HG03521 (cell line): ENCODE data around the gene CXXC1.
"Not testable (repeated sequence)": the region's sequence is repeated elsewhere in the genome, so short reads cannot be mapped to it uniquely, and the experiment has no call there.

Source experiments
- ATAC-seq: cut with Tn5 transposase; IDR thresholded peaks from one replicate; pipeline ENCODE4 v1.9.1; 2021; ENCODE audit warnings: mild to moderate bottlenecking, moderate library complexity; ENCODE audit not compliant: unreplicated experiment

CXXC1 gene

DNA sequence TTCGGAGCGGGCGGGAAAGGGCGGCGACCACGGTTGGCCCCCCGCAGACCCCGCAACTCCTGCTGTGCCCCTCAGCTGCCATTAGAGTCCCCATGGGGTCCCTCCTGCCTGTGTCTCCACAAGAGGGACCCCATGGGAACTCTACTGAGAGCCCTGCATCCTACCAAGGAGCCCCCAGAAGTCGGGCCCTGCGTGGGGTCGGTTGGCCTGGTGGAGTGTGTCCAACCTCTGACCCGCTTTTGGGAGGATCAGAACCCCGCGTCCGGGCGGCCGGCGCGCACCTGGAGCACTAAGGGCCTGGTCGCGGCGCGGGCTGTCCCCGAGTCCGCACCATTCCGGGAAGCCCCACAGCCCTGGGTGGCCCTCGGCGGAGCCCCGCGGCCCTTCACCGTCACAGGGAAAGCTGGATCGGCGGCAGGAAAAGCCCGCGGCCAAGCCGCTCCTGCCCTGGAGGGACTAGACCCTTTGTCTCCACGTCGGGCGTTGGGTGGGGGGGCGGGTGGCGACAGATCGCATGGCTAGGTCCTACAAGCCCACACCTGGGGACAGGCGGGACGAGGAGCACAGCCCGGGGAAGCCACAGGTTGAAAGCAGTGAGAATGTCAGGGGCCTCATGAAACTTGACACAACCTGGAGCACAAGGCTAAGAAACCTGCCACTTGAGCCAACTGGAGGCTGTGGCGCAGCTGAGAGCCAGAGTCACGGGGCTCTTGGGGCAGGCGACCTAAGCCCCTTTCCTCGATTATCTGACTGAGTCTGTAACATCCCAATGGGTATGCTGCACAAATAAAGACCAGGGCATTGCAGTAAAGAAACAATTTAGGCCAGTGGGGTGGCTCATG, 11.2 kb upstream of the CXXC1 start:
- ATAC-seq: no peak

DNA sequence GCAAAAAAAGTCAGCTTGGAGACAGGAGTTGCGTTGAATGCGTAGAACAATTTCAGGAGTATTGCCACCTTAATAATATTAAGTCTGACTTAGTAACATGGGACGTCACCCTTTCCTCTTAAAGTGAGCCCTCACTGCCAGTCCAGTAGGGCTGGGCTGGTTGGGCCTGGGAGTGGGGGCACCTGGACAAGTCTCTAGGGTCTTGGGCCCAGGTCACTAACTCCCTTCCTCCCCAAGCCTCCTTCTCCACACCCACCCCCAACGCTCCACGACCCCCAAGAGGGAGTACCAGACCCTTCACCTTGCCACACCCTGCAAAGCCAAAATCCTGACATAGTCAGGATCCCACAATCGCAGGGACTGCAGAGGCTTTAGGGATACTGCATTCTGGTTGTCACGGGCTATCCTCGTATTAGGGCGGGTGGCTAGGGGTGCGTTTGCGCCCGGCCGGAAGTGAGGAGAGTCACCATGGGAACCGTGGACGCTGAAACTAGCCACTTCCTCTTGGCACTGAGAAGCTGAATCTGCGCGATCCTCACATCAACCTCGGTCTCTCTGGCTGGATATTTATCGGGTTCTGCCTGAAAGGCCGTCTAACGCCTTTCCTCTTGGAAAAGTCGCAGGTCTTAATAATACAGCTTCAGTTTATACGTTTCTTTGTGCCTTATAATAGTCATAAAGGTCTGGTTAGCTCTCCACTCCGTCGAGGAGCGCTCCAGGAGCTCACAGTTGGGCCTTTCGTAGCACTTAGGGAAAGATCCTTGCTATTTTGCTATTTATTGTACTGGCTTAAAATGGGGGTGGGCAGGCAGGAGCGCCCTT, 10.3 kb upstream of the CXXC1 start:
- ATAC-seq: peak; percentile 100

DNA sequence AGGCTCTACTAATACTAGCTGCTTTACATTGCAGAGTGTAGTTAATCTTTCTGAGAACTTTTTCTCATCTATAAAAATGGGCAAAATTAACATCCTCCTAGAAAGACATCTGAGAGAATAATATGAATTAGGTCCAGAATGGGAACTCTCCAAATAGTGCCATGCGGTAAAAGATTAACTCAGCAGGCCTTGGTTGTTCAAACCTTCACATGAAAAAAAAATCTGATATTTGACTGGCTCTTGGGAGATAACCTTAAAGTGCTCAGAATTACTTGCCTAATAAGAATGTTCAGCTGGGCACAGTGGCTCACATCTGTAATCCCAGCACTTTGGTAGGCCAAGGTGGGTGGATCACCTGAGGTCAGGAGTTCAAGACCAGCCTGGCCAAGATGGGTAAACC, 5.5 kb upstream of the CXXC1 start:
- ATAC-seq: no peak

DNA sequence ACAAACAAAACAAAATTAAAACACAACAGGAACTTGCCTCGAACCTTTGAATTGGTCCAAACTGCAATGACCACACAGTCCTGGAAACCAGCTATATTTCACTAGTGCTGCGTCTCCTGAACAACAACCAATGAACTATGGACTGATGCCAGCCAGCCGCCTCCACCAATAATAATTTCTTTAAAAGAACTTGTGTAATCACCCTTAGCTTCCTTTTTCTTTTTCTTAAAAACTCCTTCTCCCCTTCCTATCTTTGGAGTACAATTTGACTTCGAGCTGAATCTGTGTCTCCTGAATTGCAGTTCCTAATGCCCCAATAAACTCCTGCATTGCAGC, 1.6 kb upstream of the CXXC1 start:
- ATAC-seq: no peak

DNA sequence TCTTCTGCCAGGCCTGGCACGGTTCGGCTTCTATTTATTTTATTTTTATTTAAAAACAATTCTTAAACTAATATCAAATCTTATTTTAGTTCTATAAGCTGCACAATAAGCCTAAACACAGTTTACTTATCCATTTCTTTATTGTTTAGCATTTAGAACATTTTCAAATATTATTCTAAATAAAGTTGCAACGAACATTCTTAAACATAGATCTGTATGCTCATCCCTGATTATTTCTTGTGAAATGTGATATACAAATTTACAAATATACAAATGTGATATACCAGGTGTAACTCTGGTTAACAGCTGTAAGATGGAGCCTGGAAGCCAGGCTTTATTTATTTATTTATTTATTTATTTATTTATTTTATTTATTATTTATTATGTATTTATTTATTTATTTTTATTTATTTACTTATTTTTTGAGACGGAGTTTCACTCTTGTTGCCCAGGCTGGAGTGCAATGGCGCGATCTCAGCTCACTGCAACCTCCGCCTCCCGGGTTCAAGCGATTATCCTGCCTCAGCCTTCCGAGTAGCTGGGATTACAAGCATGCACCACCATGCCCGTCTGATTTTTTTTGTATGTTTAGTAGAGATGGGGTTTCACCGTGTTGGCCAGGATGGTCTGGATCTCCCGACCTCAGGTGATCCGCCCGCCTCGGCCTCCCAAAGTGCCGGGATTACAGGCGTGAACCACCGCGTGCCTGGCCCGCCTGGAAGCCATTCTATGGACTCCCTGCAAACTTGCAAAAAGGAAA, 1.0 kb upstream of the CXXC1 start:
- not testable (repeated sequence) for ATAC-seq

DNA sequence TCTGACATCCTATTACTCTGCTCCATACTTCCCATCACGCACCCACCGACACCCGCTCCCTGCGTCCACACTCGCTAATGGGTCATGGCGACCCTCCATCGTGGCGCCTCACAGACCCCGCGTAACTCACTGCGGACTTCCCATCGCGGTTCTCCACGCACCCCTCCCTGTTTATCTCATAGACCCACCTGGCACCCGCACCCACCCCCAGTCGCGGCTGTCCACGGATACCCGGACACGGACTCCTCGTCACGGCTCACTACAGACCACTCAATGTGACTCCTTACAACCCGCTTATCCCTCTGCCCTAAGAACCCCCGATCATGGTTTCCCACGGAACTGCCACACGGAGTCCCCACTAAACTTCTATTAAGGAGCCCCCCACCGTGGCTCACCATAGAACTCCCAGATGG, 458 bp downstream of the CXXC1 start:
- ATAC-seq: no peak

DNA sequence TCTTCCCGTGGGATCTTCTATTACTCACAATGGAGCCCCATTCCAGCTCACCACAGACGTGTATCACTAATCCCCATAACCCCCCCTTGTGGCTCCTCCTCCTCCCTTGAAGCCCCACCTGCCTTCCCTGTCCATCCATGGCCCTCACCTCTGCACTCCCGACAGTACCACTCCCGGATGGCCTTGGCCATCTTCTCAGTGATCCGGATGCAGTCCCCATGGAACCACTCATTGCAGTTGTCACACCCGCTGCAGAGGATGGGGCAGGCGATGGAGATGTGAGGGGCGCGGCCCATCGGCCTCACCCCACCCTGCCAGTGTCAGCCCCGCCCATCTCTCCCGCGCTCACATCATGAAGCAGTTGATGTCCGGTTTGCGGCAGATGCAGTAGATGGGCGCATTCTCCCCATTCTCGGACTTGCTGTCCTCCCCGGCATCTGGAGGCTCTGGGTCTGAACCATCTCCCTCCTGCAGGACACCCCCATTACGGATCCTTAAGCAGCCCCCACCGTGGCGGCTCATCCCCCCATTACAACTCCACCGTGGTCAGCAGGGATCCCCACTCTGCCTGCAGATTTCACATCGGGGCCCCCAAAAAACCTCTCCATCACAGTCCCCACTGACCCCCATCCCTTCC, 983 bp downstream of the CXXC1 start:
- no peak for ATAC-seq

DNA sequence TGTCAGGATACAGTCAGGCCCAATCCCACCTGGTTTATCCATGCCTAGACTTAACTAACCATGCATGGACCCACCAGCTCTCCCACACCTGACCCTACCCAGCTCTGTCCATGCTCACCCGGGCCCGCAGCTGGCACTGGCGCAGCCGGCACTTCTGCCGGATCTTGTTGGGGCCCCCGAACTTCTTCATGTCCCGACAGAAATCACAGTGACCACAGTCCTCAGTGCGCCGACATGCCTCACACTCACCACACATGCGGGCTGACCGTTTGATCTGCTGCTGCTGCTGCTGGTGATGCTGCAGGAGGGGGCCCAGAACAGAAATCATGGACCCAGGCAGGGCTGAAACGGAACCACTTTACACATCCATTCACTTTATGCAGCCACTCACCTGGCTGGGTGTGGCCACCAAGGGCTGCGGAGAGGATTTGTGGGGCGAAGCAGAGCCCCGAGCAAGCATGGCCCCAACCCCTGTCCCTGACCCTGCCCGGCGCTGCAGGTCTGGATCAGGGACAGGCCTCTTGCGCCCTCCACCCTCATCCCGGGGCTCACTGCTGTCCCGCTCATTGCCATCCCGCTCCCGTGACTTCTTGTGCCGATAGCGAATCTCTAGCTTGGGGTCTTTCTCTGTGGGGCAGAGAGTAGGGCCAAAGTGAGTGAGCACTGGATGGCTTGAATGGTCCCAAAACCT, 1.7 kb downstream of the CXXC1 start:
- no peak for ATAC-seq

DNA sequence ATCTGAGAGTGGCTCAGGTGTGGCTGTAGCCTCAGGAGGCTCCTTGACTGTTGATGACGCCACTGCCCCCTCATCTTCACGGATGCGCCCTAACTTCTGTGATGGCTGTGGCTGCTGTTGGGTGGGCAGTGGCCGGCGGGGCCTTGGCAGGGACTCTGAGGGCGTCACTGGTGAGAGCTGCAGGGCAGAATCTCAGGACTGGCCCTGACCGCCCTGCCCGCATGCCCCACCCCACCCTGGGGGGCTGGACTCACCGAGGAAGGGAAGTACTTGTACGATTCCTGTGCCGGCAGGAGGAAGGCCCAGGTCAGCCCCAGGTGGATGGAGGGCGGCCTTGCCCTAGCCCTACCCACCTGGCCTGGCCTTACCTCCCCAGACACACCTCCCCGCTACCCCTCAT, 2.4 kb downstream of the CXXC1 start:
- no peak for ATAC-seq

DNA sequence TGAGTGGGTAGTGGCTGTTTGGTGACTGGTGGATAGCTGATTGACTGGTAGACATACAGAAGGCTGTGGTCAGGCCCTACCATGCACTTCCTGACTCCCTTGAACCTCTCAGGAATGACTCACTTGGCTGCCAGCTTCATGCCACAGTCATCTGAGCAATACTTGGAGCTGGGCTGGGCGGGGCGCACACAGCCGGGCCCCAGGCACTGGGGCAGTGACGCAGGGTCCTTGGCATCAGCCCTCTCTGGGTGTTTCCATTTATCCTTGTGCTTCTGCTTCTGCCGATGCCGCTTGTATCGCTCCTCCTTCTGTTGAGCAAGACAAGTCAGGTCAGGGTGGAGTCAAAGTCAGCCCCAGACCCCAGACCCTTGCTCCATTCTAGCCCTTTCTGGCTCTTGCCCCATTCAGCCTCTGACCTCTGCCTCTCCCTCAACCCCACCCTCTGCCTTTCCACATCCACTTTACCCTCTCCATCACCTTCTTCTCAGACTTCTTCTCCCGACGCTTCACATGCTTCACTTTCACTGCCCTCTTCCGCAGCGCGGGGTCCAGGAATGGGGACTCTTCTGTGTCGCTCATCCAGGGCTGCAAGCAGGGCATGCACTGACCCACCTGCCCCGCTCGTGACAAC, 3.1 kb downstream of the CXXC1 start:
- ATAC-seq: no peak

DNA sequence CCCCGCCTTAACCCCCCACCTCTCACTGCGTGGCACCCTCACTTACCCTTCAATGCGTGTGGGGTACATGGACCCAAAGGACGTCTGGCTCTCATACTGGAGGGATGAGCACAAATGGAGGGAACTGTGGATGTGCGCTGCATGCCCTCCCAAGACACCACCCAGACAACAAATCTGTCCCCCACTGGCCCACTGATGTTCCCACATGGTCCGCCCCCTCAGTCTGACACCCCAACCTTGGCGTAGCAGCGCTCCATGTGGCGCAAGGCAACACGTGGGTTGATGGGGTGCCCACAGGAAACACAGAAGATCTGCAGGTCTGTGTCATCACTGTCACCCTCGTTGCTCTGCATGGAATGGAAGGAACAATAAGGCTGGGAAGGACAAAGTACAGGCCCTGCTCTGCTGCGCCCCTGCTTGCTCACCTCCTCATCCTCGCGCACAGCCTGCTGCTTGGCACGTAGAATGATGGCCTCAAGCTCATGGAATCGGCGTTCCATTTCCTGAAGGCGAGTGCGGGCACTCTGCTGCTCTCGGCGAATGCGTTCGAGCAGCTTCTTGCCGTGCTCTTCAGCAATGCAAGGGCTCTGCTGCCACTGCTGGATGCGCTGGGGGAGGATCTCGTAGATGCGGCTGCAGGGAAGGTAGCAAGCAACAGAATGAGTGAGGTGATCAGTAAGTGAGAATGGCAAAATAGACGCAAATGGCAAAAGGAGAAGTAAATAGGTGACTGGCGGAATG, 3.9 kb downstream of the CXXC1 start:
- ATAC-seq: no peak

DNA sequence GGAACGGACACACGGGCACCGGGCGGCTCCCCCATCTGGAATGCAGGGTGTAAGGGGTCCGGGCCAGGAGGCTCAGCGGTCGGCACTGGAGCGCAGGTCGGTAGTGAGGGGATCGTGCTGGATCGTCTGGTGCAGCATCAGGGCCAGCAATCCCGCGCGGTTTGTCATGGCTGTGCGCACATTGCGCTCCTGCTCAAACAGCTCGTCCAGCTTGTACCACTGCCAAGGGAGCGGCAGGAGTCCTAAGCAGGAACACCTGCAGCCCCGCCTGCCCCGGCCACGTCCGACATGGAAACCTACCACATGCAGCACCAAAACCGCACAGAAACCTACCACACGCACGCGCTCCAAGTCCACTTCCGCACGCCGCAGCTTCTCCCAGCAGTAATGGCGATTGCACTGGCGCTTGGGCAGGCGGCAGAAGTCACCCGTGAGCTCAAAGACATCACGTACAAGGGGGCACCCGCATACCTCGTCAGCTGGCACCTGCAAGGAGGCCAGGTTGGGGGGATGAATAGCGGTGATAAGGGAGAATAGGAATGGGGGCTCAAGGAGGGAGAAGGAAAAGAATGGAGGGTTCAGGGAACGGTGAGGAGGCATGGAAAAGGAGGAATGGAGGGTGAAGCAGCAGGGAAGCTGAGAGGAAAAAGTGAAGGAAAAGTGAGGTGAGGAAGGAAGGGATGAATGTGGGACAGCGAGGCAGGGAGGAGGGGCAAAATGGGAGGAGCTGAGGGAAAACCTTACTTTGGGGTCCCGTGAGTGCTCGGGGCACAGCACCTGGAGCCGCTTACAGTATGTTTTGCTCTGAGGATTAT, 4.8 kb downstream of the CXXC1 start:
- no peak for ATAC-seq

DNA sequence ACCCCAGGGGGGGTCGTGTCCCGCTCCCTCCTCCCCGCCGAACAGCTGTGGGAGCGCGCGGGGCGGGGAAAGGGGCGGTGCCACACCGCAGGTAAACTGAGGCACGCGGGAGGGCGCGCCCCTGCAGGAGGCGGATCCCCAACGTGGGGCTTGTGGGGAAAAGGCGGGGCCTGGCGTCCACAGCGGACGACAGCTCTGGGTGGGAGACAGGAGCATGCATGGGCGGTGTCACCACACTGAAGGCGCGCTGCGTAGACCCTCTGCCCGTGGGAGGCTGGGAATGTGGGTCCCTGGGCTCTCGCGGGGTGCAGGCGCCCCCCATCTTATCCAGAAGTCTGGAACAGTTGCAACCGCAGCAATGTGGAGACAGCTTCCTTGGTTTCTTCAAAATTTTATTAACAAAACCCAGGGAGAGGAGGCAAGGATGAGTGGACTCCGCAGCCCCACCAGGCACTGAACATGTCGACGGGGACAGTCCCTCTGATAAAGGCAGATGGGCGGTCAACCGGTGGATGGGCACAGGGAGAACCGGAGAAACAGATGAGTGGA, 5.4 kb downstream of the CXXC1 start:
- ATAC-seq: peak; percentile 3

DNA sequence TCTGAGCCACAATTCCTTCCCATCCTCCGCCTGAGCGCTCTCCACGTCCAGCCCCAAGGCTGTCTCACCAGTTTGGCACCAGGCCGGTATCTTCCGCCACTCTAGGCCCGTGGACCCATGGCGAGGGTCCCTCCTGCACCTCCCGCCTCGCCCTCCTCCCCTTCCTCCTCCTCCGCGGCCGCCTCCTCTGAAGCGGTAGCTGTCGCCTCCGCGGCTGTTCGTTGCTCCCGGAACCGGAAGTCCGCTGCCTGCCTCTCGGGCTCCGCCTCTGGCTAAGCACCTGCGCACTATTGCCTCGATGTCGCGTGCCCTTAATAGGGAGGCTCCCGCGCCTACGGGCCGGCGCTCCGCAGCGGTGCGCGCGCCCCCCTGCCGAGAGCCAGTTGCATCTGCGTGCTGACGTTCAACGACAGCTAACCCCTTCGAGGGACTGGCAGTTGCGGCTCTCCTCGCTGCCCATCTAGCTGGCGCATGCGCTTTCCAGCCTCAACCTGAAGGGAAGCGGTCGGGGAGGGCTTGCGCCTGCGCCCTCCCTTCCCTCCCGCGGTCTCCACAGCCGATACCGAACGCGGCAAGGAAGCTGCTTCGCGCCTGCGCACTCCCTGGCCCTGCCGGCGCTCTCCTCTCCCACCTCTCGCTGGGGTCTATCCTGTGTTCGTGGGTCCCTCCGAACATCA, 6.1 kb downstream of the CXXC1 start, which contains the start of gene MBD1:
Gene MBD1, minus strand, starts transcription at position 229 of the 677 bp plus-strand sequence. CDS start 1,531 bp downstream, outside the sequence.
- peak; percentile 85 for ATAC-seq

DNA sequence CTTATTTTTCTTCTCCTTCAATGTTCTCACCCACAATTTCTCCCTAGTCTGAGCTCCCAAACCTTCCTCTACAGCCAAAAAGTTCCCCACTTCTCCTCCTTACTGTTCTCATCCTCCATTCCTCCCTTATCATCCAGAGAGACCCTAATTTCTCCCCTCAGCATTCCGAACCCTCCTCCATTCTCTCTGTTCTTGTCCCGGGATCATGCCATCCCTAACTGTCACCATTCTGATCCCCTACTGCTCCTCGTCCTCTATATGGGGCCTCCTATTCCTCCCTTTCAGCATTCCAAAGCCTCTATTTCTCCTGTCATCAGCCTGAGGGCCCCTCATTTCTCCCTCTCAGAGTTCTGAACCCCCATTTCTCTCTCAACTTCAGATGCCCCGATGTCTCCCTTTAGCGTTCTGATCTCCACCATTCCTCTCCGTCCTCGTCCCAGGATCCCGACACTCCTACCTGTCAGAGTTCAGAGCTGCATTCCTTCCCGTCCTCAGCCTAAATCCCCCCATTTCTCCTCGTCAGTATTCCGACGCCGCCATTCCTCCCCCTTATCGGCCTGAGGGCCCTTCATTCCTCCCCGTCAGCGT, 6.7 kb downstream of the CXXC1 start:
- no peak for ATAC-seq

DNA sequence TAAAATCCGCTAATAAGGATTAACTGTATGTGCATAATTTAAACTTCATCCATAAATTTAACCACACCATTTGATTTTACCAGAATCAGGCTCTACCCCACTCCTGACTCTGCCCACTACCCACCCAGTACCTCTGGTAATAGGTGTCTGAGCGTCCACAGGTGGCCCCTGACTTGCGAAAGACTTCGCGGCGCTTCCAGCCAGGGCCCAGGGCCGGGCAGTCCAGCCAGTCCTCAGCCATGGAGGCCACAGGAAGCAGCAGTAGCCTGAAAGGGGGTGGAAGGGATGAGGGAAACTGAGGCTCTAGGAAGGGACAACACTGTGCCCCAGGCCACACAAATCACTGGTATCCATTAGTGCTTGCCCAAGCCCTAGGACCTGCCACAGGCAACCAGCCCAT, 7.7 kb downstream of the CXXC1 start:
- no peak for ATAC-seq

DNA sequence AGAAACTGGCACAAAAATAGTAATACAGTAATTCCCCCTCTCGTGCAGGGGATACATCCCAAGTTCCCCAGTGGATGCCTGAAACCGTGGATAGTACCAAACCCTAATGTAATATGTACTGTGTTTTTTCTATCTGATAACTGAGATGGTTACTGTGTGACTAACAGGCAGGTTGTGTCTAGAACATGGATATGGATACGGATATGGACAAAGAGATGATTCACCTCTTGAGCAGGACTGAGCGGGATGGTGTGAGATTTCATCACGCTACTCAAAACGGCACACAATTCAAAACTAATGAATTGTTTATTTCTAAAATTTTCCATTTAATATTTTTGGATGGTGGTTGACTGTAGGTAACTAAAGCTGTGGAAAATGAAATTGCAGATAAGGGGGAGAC, 9.6 kb downstream of the CXXC1 start:
- no peak for ATAC-seq
